H1 (cell line): Measurements from ENCODE around the gene POPDC3. TPM values are rescaled to one million over a fixed set of nuclear protein-coding genes. Genes with fewer than 3 reads are reported as not detected.

Source experiments
- CTCF ChIA-PET: fragments of 300-600 bp; sonication (Branson Sonifier 250); formaldehyde crosslinking; loops from one replicate; lab custom pipeline; 2021; ENCODE audit not compliant: partially characterized antibody; lab: Charles Lee
- POLR2A ChIA-PET: fragments of 300-600 bp; sonication (Branson Sonifier 250); formaldehyde crosslinking; loops from one replicate; lab custom pipeline; 2021; ENCODE audit warnings: inconsistent platforms; ENCODE audit not compliant: partially characterized antibody; lab: Charles Lee
- DNase-seq, 2 experiments: peaks; one replicate each; pipeline versions ENCODE4 v3.0.0 to v3.0.0-alpha.2; 2010 to 2022; ENCODE audit warnings: low spot score in 2 of 2, low read depth in 1 of 2, mixed read lengths in 1 of 2
- FAIRE-seq: peaks from 2 replicates; lab custom pipeline; 2011; peaks lifted over from hg19 to GRCh38; lab: Jason Lieb, UNC
- H2AFZ ChIP-seq: 2 replicates; pipeline ENCODE4 v1.8.1; 2012; ENCODE audit warnings: low read length, inconsistent platforms
- H2AK5ac ChIP-seq: 2 replicates; pipeline ENCODE4 v1.6.1; 2013; ENCODE audit warnings: low read depth, low read length
- H2BK120ac ChIP-seq: replicated peaks from 2 replicates; pipeline ENCODE3; 2013; ENCODE audit warnings: low read depth, low read length, inconsistent platforms
- H2BK12ac ChIP-seq: 2 replicates; pipeline ENCODE4 v1.6.1; 2013; ENCODE audit warnings: low read depth, low read length
- H2BK15ac ChIP-seq: 2 replicates; pipeline ENCODE4 v1.6.1; 2013; ENCODE audit warnings: low read length
- H2BK20ac ChIP-seq: 2 replicates; pipeline ENCODE4 v1.6.1; 2013; ENCODE audit warnings: low read length
- H2BK5ac ChIP-seq: 2 replicates; pipeline ENCODE4 v1.6.1; 2013; ENCODE audit warnings: low read depth, low read length
- H3K14ac ChIP-seq: 2 replicates; pipeline ENCODE4 v1.6.1; 2013; ENCODE audit warnings: inconsistent platforms; ENCODE audit not compliant: insufficient read length
- H3K18ac ChIP-seq: 2 replicates; pipeline ENCODE4 v1.6.1; 2013; ENCODE audit warnings: low read length; ENCODE audit errors: extremely low read depth
- H3K23ac ChIP-seq: 2 replicates; pipeline ENCODE4 v1.6.1; 2013; ENCODE audit warnings: inconsistent platforms; ENCODE audit not compliant: insufficient read length
- H3K23me2 ChIP-seq: 2 replicates; pipeline ENCODE4 v1.6.1; 2013; ENCODE audit warnings: low read depth, low read length
- H3K27ac ChIP-seq: 2 replicates; pipeline ENCODE4 v1.6.1; 2011; ENCODE audit warnings: low read depth, low read length, inconsistent platforms
- H3K27me3 ChIP-seq, 4 experiments: replicated peaks in 1 of 4; 1 replicate in 1 of 4; 2 replicates in 3 of 4; pipeline versions ENCODE4 v1.6.1 to v1.8.1; 2011 to 2013; ENCODE audit warnings: low read length in 3 of 4, mild to moderate bottlenecking in 3 of 4, inconsistent platforms in 2 of 4, mixed read lengths in 2 of 4, moderate library complexity in 1 of 4; ENCODE audit not compliant: control insufficient read depth in 3 of 4, insufficient read depth in 3 of 4; ENCODE audit errors: extremely low read depth in 1 of 4
- H3K36me3 ChIP-seq, 4 experiments: 2 replicates each; pipeline versions ENCODE4 v1.6.1 to v1.8.1; 2011 to 2013; ENCODE audit warnings: mild to moderate bottlenecking in 4 of 4, low read length in 3 of 4, moderate library complexity in 2 of 4, control low read depth in 1 of 4, inconsistent platforms in 1 of 4; ENCODE audit not compliant: insufficient read depth in 4 of 4, control insufficient read depth in 2 of 4
- H3K4ac ChIP-seq: replicated peaks from 2 replicates; pipeline ENCODE3; 2013; ENCODE audit warnings: low read length, low read depth, mixed read lengths, inconsistent platforms; ENCODE audit not compliant: insufficient read length
- H3K4me1 ChIP-seq, 4 experiments: replicated peaks in 1 of 4; 1 replicate in 1 of 4; 2 replicates in 3 of 4; pipeline versions ENCODE4 v1.6.1 to v1.8.1; 2011 to 2013; ENCODE audit warnings: low read length in 3 of 4, inconsistent platforms in 2 of 4, mixed read lengths in 1 of 4; ENCODE audit not compliant: insufficient read depth in 4 of 4, control insufficient read depth in 3 of 4
- H3K4me2 ChIP-seq, 2 experiments: 2 replicates each; pipeline versions ENCODE4 v1.6.1 to v1.8.1; 2011 to 2013; ENCODE audit warnings: low read depth in 2 of 2, low read length in 2 of 2, control low read depth in 1 of 2, inconsistent platforms in 1 of 2, mild to moderate bottlenecking in 1 of 2; ENCODE audit not compliant: insufficient read depth in 1 of 2
- H3K4me3 ChIP-seq, 4 experiments: fragments of 200-600, 300-600 bp in 1 of 4; sonication (generic), shearing (Covaris generic), sonication (Bioruptor Twin) in 1 of 4; 2 replicates each; pipeline versions ENCODE4 v1.5.1 to v1.8.1; 2011 to 2016; ENCODE audit warnings: low read length in 4 of 4, low read depth in 3 of 4, control low read depth in 2 of 4, inconsistent platforms in 2 of 4, mild to moderate bottlenecking in 2 of 4, mixed read lengths in 1 of 4, moderate library complexity in 1 of 4; ENCODE audit not compliant: insufficient read depth in 2 of 4; ENCODE audit errors: extremely low read depth in 1 of 4
- H3K56ac ChIP-seq: replicated peaks from 2 replicates; pipeline ENCODE3; 2013; ENCODE audit warnings: low read depth, mild to moderate bottlenecking, mixed read lengths, low read length, inconsistent platforms; ENCODE audit not compliant: insufficient read length
- H3K79me1 ChIP-seq: 2 replicates; pipeline ENCODE4 v1.6.1; 2013; ENCODE audit warnings: low read depth, low read length, control low read depth
- H3K79me2 ChIP-seq, 2 experiments: 2 replicates each; pipeline versions ENCODE4 v1.6.1 to v1.8.1; 2012 to 2013; ENCODE audit warnings: low read length in 2 of 2, mild to moderate bottlenecking in 2 of 2, inconsistent platforms in 1 of 2; ENCODE audit not compliant: insufficient read depth in 2 of 2, control insufficient read depth in 1 of 2
- H3K9ac ChIP-seq, 4 experiments: replicated peaks in 1 of 4; 1 replicate in 1 of 4; 2 replicates in 3 of 4; pipeline versions ENCODE4 v1.6.1 to v1.8.1; 2011 to 2013; ENCODE audit warnings: low read depth in 3 of 4, low read length in 3 of 4, control low read depth in 2 of 4, mild to moderate bottlenecking in 2 of 4, moderate library complexity in 2 of 4, inconsistent platforms in 1 of 4; ENCODE audit errors: extremely low read depth in 1 of 4
- H3K9me3 ChIP-seq, 2 experiments: 2 replicates each; pipeline versions ENCODE4 v1.6.1 to v1.8.1; 2012 to 2013; ENCODE audit warnings: mild to moderate bottlenecking in 2 of 2, moderate library complexity in 2 of 2, control low read depth in 1 of 2, inconsistent platforms in 1 of 2, low read depth in 1 of 2, low read length in 1 of 2, mixed read lengths in 1 of 2; ENCODE audit not compliant: insufficient read depth in 2 of 2
- H4K20me1 ChIP-seq, 2 experiments: replicated peaks in 1 of 2; 2 replicates each; pipeline versions ENCODE3 to v1.8.1; 2011 to 2013; ENCODE audit warnings: inconsistent platforms in 2 of 2, low read length in 2 of 2, mild to moderate bottlenecking in 1 of 2; ENCODE audit not compliant: insufficient read depth in 2 of 2, control insufficient read depth in 1 of 2
- H4K5ac ChIP-seq: 2 replicates; pipeline ENCODE4 v1.6.1; 2013; ENCODE audit warnings: low read length, low read depth, mixed read lengths, inconsistent platforms; ENCODE audit not compliant: insufficient read length
- H4K8ac ChIP-seq: 2 replicates; pipeline ENCODE4 v1.8.0; 2013; ENCODE audit warnings: mild to moderate bottlenecking, moderate library complexity, low read length, inconsistent platforms; ENCODE audit not compliant: insufficient read depth; ENCODE audit errors: extremely low read depth
- H4K91ac ChIP-seq: replicated peaks from 2 replicates; pipeline ENCODE3; 2013; ENCODE audit warnings: low read length, mixed read lengths, inconsistent platforms; ENCODE audit not compliant: insufficient read length
- ASH2L ChIP-seq: fragments of 200-600, 300-600 bp; sonication (generic); IDR thresholded peaks from one replicate; pipeline ENCODE4 v1.7.1; 2017; ENCODE audit warnings: low read length
- FOSL1 ChIP-seq: IDR thresholded peaks from 2 replicates; pipeline ENCODE4 v1.6.1; 2011; ENCODE audit warnings: mild to moderate bottlenecking, low read depth, low read length, moderate library complexity; ENCODE audit not compliant: insufficient read depth
- KDM4A ChIP-seq: IDR thresholded peaks from one replicate; pipeline ENCODE4 v1.7.1; 2012; ENCODE audit warnings: low read depth, mild to moderate bottlenecking, moderate library complexity, low read length, inconsistent platforms; ENCODE audit not compliant: severe bottlenecking
- MAFK ChIP-seq: IDR thresholded peaks from 2 replicates; pipeline ENCODE4 v1.6.1; 2012; ENCODE audit warnings: low read depth, mild to moderate bottlenecking, improper control_type of control experiment, low read length
- PHF8 ChIP-seq: fragments of 200-600 bp; sonication (generic); conservative IDR thresholded peaks from 2 replicates; pipeline ENCODE4 v1.7.1; 2012; ENCODE audit warnings: low read depth, mild to moderate bottlenecking, inconsistent platforms, low read length, moderate library complexity
- RXRA ChIP-seq: IDR thresholded peaks from 2 replicates; pipeline ENCODE4 v1.6.1; 2011; ENCODE audit warnings: low read depth, mild to moderate bottlenecking, low read length, moderate library complexity; ENCODE audit not compliant: insufficient read depth
- SIX5 ChIP-seq: IDR thresholded peaks from 2 replicates; pipeline ENCODE4 v1.6.1; 2011; ENCODE audit warnings: mild to moderate bottlenecking, low read depth, low read length
- SP4 ChIP-seq: IDR thresholded peaks from 2 replicates; pipeline ENCODE4 v1.6.1; 2012; ENCODE audit warnings: low read length, inconsistent platforms
- YY1 ChIP-seq: IDR thresholded peaks from 2 replicates; pipeline ENCODE4 v1.6.1; 2011; ENCODE audit warnings: low read depth, mild to moderate bottlenecking, low read length
- WGBS, 2 experiments: shearing (Covaris generic) in 1 of 2; methylation state at CpG; one replicate each; pipeline versions ENCODE4 v1.1.6 to v1.1.7; 2013 to 2015; ENCODE audit warnings: low lambda C conversion rate in 2 of 2, mixed read lengths in 2 of 2, inconsistent platforms in 1 of 2, low coverage in 1 of 2, missing lambda C conversion rate in 1 of 2; ENCODE audit not compliant: insufficient replicate concordance in 2 of 2, insufficient coverage in 1 of 2, insufficient read length in 1 of 2; ENCODE audit errors: extremely low coverage in 1 of 2, missing lambda C conversion rate in 1 of 2; 5-methylcytosine and 5-hydroxymethylcytosine counted together
- polyA plus RNA-seq, 7 experiments: library from polyadenylated mRNA; depleted of rRNA in 3 of 7; stranded (reverse) in 5 of 7; unstranded in 2 of 7; fragments of >200 nt in 5 of 7; fragments of 200-250 nt in 2 of 7; gene quantifications; 1 replicate in 5 of 7; 2 replicates in 1 of 7; 4 replicates in 1 of 7; pipeline versions ENCODE4 v1.2.1 to v1.2.3, GENCODE V29; 2011 to 2013; ENCODE audit warnings: missing spikeins in 2 of 7, mixed read lengths in 2 of 7
- total RNA-seq: library from RNA; stranded (reverse); fragmentation: NEBNext Ultra II Directional; extraction: Animal tissue kit (Norgen Biotek cat#: 25700); gene quantifications from 2 replicates; pipeline ENCODE4 v1.2.1, GENCODE V29; 2021

The POPDC3 gene
- total and polyA plus RNA-seq, 2 of the 8 experiments (the other 6 are each of a cell fraction or from before 2014, with no cell fraction given): 3.7 to 6.5 TPM

DNA sequence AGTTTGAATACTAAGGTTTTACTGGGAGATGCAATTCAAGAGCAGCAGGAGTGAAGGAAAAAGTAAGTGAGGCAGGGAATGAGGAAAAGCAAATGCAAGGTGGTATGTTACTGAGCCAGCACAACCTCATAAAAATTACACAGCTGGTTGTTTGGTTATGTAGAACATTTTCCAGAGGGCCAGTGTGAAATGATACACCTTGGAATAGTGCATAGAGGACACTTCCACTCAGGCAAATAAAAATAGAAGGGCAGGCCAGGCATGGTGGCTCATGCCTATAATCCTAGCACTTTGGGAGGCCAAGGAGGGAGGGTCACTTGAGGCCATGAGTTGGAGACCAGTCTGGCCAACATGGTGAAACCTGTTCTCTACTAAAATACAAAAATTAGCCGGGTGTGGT, 43.4 kb upstream of the POPDC3 start:
- Histone ChIP-seq H3K4me3 (no peak overlapping the region), H4K5ac (no peak overlapping the region), H2BK20ac (no peak overlapping the region), H2BK120ac (no peak overlapping the region), H2BK15ac (no peak overlapping the region), H3K14ac (no peak overlapping the region), H4K20me1 (no peaks in the 10 kb centered on the region), H3K23me2 (no peaks in the 10 kb centered on the region), H3K79me1 (no peaks in the 10 kb centered on the region), H2AK5ac (no peak overlapping the region), H3K4ac (no peak overlapping the region), H3K4me1 (no peaks in the 10 kb centered on the region), H3K4me2 (no peak overlapping the region), H3K9ac (no peak overlapping the region), H2AFZ (no peak overlapping the region), H3K56ac (no peak overlapping the region), H3K9me3 (no peaks in the 10 kb centered on the region), H2BK12ac (no peak overlapping the region), H3K27me3 (no peaks in the 10 kb centered on the region), H3K18ac (no peak overlapping the region), H3K23ac (no peak overlapping the region), H4K91ac (no peak overlapping the region), H3K27ac (no peak overlapping the region), H4K8ac (no peak overlapping the region), H3K36me3 (no peaks in the 10 kb centered on the region), H2BK5ac (no peak overlapping the region), H3K79me2 (no peaks in the 10 kb centered on the region)
- ChIA-PET POLR2A (no interaction called here), CTCF (no interaction called here)
- no peak for DNase-seq
- 100% methylated on average over 1 of the region's 1 CpG; no CpG with 5 or more reads in 1 of the 2 experiments for WGBS, 2 experiments
- FAIRE-seq: no peak
- TF ChIP-seq MAFK (no peak), SP4 (no peak), FOSL1 (no peak), PHF8 (no peak), RXRA (no peak), KDM4A (no peak), SIX5 (no peak), YY1 (no peak), ASH2L (no peak)
